ENCODE measurements around the gene TMC6. TPM values are rescaled to one million over a fixed set of nuclear protein-coding genes. Genes with fewer than 3 reads are reported as not detected.
A peak's percentile ranks its signal among the peaks of the same experiment; 100 is the strongest.

Gene TMC6
- total RNA-seq, 4 donors from 2014 or later = 14.4 to 21.4 (median 18.5) TPM

DNA sequence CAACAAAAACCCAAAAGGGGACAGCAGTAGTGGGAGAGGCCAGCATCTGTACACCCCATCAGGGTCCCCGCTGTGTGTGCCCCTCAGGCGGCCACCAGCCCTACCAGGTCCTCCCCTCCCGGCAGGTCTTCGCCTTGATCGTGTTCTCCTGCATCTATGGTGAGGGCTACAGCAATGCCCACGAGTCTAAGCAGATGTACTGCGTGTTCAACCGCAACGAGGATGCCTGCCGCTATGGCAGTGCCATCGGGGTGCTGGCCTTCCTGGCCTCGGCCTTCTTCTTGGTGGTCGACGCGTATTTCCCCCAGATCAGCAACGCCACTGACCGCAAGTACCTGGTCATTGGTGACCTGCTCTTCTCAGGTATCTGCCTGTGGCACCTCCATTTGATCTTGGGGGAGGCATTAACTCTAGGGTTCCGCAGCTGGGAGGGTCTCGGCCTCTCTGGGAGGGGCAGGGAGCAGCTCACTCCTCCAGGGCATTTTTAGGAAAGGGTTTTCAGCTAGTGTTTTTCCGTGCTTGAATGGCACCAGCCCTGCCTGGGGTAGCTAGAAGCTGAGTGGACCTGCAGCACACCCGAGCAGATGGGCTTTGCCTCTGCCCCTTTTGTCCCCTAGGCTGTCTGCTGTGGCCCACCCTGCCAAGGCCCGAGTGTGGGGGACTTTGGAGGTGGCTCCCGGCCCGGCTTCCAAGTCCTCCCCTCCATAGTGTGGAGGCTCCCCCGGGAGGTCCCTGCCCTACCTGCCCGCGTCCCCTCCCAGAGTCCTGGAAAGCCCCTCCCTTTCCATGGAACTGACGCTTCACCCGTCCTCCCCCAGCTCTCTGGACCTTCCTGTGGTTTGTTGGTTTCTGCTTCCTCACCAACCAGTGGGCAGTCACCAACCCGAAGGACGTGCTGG, 42.4 kb upstream of the TMC6 start:
- 86% methylated on average over 28 of the region's 31 CpGs for WGBS
- Histone ChIP-seq H3K4me1 (peaks cover 69 to 78% (median 77%) of the 10 kb centered on the region in 4 donors), H3K27ac (replicated peaks in 1 of 4) (peak overlapping the region; percentile 83 to 98 (median 90)), H3K9me3 (no peaks in the 10 kb centered on the region), H3K36me3 (peaks cover 0 to 29% (median 22%) of the 10 kb centered on the region in 4 donors), H3K27me3 (no peaks in the 10 kb centered on the region), H3K4me3 (no peak overlapping the region)
- intact Hi-C loops (cut with DNase I) = loop anchor here (5.0 kb wide), 2 partner anchors 59 to 186 kb away; no protein-coding TSS in a partner anchor
- no peak for DNase-seq (ENCODE audit: extremely low spot score)
- TF ChIP-seq EP300 (IDR thresholded peaks at IDR 0.05) (no peak), POLR2AphosphoS5 (IDR thresholded peaks at IDR 0.05) (no peak), POLR2A (IDR thresholded peaks at IDR 0.05; ENCODE audit: low read depth) (no peak)
- TF ChIP-seq, protein P1, sequence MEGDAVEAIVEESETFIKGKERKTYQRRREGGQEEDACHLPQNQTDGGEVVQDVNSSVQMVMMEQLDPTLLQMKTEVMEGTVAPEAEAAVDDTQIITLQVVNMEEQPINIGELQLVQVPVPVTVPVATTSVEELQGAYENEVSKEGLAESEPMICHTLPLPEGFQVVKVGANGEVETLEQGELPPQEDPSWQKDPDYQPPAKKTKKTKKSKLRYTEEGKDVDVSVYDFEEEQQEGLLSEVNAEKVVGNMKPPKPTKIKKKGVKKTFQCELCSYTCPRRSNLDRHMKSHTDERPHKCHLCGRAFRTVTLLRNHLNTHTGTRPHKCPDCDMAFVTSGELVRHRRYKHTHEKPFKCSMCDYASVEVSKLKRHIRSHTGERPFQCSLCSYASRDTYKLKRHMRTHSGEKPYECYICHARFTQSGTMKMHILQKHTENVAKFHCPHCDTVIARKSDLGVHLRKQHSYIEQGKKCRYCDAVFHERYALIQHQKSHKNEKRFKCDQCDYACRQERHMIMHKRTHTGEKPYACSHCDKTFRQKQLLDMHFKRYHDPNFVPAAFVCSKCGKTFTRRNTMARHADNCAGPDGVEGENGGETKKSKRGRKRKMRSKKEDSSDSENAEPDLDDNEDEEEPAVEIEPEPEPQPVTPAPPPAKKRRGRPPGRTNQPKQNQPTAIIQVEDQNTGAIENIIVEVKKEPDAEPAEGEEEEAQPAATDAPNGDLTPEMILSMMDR (IDR thresholded peaks at IDR 0.05) = no peak

DNA sequence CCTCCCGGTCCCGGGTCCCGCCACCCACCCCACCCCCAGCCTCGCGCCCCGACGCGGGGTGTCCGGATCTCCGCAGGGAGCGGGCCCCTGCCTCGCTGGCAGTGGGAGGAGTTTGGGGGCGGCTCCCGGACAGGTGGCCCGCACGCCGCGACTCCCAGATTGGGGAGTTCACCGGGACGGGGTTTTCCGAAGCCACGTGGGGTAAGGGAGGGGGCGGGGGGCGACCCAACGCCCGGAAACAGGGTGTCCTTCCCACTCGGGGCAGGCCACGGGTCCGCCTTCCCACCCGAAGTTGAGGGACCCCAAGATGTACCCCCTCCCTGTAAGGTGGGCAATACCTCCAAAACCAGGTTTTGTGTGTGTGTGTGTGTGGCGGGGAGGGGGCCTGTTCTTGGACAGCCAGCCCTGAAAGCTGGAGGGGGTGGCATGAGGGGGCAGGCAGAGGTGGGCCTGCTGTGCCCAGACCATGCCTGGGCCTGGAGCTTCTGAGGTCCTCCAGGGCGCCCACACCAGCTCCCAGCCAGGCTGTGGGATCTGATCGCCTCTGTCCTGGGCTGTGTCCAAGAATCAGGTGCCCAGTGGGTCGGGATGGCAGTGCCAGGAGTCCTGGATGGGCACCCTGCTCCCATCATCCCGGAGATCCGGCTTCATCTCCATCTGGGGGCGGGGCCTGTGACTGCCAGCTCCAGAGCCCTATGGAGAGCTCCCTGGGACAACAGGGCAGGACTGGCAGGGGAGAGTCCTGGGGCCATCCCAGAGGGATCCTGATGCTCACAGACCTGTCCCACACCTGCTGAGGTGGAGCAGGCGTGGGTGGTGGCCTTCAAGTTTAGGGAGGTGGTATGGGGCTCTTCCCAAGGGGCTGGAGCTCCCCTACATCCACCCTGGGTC, 40.6 kb upstream of the TMC6 start:
- peaks cover 0 to 29% (median 22%) of the 10 kb centered on the region in 4 donors for H3K36me3 ChIP-seq
- H3K9me3 ChIP-seq = no peaks in the 10 kb centered on the region
- WGBS = 80% methylated on average over 1 of the region's 38 CpGs
- DNase-seq (ENCODE audit: extremely low spot score) = peak; percentile 94
- H3K27ac ChIP-seq (replicated peaks in 1 of 4) = peak overlapping the region; percentile 91 to 98 (median 95)
- peaks cover 51 to 60% (median 59%) of the 10 kb centered on the region in 4 donors for H3K4me1 ChIP-seq
- intact Hi-C loops (cut with DNase I) = loop anchor here (5.0 kb wide), 1 partner anchor 83 kb away; no protein-coding TSS in a partner anchor
- TF ChIP-seq POLR2AphosphoS5 (IDR thresholded peaks at IDR 0.05) = no peak
- no peak for TF ChIP-seq EP300 (IDR thresholded peaks at IDR 0.05)
- TF ChIP-seq, protein P1 (IDR thresholded peaks at IDR 0.05) = no peak
- no peak for TF ChIP-seq POLR2A (IDR thresholded peaks at IDR 0.05; ENCODE audit: low read depth)
- peak overlapping the region; percentile 75 to 99 (median 86) for H3K4me3 ChIP-seq
- no peaks in the 10 kb centered on the region for H3K27me3 ChIP-seq

DNA sequence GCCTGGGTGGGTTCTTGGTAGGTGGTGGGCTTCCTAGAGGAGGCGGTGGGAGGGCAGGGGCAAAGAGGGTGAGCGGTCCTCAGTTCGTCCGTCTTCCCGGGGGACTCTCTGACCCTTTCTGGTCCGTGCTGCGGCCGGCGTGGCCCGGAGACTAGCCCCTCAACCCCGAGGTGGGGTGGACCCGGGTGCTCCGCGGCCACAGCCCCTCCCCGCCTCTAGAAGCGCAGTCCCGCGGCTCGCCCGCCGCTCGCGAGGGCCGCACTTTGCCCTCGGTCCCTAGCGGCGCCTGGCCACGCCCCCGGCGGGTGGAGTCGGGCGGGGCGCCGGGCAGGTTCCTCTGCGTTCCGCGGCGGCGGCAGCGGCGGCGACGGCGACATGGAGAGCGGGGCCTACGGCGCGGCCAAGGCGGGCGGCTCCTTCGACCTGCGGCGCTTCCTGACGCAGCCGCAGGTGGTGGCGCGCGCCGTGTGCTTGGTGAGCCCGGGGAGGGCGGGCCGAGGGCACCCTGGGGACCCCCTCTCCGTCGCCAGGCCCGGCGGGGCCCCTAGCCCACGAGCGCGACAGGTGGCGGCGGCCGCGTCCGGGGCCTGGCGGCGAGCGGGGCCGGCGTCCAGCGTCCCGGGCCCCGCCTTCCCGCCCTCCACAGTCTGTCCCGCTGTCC, 39.8 kb upstream of the TMC6 start, which contains the start of gene SYNGR2:
Gene SYNGR2 (plus strand): TSS at position 340 of the 661 bp plus-strand sequence. CDS start 36 bp downstream, at position 376.
- TF ChIP-seq EP300 (IDR thresholded peaks at IDR 0.05) (no peak), POLR2AphosphoS5 (IDR thresholded peaks at IDR 0.05) (peak; percentile 74 to 88), POLR2A (IDR thresholded peaks at IDR 0.05; ENCODE audit: low read depth) (peak; percentile 83)
- TF ChIP-seq, protein P1 (IDR thresholded peaks at IDR 0.05) = peak in 1 of 3 experiments; percentile 14
- 0% methylated on average over 1 of the region's 84 CpGs for WGBS
- Histone ChIP-seq H3K9me3 (no peaks in the 10 kb centered on the region), H3K27me3 (no peaks in the 10 kb centered on the region), H3K27ac (replicated peaks in 1 of 4) (peak within 1 kb of the TSS; percentile 91 to 98 (median 95)), H3K36me3 (peaks cover 0 to 29% (median 22%) of the 10 kb centered on the region in 4 donors), H3K4me1 (peaks cover 43 to 52% (median 51%) of the 10 kb centered on the region in 4 donors), H3K4me3 (peak within 1 kb of the TSS; percentile 75 to 99 (median 86))
- intact Hi-C loops (cut with DNase I) = loop anchor here (5.0 kb wide), 1 partner anchor 84 kb away; no protein-coding TSS in a partner anchor
- no peak for DNase-seq (ENCODE audit: extremely low spot score)

DNA sequence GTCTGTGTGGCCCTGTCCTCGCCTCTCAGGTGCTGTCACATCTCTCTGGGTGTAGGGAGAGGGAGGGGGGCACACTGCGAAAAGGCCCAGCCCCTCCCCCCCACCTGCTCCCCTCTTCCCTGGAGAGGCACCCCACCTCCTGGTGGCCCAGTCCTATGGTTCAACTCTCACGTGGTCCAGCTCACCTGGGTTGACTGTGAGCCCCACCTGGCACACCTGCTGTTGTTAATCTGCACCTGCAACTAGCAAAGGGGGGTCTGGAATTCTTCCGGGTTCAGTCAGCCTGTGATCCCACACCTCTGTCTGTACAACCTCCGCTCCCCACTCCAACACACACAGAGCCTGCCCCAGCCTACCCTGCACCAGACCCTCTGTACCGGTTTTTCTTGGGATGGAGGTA, 37.9 kb upstream of the TMC6 start:
- TF ChIP-seq, protein P1 (IDR thresholded peaks at IDR 0.05) = no peak
- TF ChIP-seq POLR2A (IDR thresholded peaks at IDR 0.05; ENCODE audit: low read depth) = no peak
- TF ChIP-seq POLR2AphosphoS5 (IDR thresholded peaks at IDR 0.05) = no peak
- no peak for TF ChIP-seq EP300 (IDR thresholded peaks at IDR 0.05)
- intact Hi-C loops (cut with DNase I) = loop anchor here (5.0 kb wide), 1 partner anchor 86 kb away; no protein-coding TSS in a partner anchor
- 65% methylated on average over 6 of the region's 6 CpGs for WGBS

More for the DNA sequence above, 37.9 kb upstream of the TMC6 start:
- no peak overlapping the region for H3K27ac ChIP-seq (replicated peaks in 1 of 4)
- H3K27me3 ChIP-seq = no peaks in the 10 kb centered on the region
- peaks cover 0 to 16% (median 10%) of the 10 kb centered on the region in 4 donors for H3K36me3 ChIP-seq
- H3K4me1 ChIP-seq = peaks cover 23 to 33% (median 32%) of the 10 kb centered on the region in 4 donors
- no peaks in the 10 kb centered on the region for H3K9me3 ChIP-seq
- H3K4me3 ChIP-seq = no peak overlapping the region
- no peak for DNase-seq (ENCODE audit: extremely low spot score)

All from esophagus muscularis mucosa (tissue), 4 donors.